Loucy (cell line): ENCODE results near the gene EDARADD.

Source experiments
- EZH2phosphoT487 ChIP-seq: fragments of 200-600 bp; IDR thresholded peaks from 2 replicates; pipeline ENCODE4 v1.6.1; 2018; ENCODE audit warnings: antibody characterized with exemption, mild to moderate bottlenecking, moderate library complexity, borderline replicate concordance
- TF ChIP-seq, protein P1 (sequence below): fragments of 200-600 bp; sonication (generic); conservative IDR thresholded peaks from 2 replicates; pipeline ENCODE4 v1.5.1; 2014; ENCODE audit warnings: mild to moderate bottlenecking, antibody characterized with exemption, low read length

- TF ChIP-seq, protein P1, sequence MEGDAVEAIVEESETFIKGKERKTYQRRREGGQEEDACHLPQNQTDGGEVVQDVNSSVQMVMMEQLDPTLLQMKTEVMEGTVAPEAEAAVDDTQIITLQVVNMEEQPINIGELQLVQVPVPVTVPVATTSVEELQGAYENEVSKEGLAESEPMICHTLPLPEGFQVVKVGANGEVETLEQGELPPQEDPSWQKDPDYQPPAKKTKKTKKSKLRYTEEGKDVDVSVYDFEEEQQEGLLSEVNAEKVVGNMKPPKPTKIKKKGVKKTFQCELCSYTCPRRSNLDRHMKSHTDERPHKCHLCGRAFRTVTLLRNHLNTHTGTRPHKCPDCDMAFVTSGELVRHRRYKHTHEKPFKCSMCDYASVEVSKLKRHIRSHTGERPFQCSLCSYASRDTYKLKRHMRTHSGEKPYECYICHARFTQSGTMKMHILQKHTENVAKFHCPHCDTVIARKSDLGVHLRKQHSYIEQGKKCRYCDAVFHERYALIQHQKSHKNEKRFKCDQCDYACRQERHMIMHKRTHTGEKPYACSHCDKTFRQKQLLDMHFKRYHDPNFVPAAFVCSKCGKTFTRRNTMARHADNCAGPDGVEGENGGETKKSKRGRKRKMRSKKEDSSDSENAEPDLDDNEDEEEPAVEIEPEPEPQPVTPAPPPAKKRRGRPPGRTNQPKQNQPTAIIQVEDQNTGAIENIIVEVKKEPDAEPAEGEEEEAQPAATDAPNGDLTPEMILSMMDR = no peak
- TF ChIP-seq EZH2phosphoT487 = no peak
Observed at GRCh38 chr1:236491469-236492136, 97.5 kb downstream of the EDARADD start.
